GM12873 (cell line): Measurements from ENCODE around the gene ABCC10.

ENCODE experiments used
- CTCF ChIP-seq: IDR thresholded peaks from 2 replicates; pipeline ENCODE4 v1.5.1; 2012; ENCODE audit warnings: low read depth, mild to moderate bottlenecking, moderate library complexity, low read length, control low read depth; ENCODE audit not compliant: insufficient read depth; ENCODE audit errors: missing control alignments

Gene ABCC10, protein sequence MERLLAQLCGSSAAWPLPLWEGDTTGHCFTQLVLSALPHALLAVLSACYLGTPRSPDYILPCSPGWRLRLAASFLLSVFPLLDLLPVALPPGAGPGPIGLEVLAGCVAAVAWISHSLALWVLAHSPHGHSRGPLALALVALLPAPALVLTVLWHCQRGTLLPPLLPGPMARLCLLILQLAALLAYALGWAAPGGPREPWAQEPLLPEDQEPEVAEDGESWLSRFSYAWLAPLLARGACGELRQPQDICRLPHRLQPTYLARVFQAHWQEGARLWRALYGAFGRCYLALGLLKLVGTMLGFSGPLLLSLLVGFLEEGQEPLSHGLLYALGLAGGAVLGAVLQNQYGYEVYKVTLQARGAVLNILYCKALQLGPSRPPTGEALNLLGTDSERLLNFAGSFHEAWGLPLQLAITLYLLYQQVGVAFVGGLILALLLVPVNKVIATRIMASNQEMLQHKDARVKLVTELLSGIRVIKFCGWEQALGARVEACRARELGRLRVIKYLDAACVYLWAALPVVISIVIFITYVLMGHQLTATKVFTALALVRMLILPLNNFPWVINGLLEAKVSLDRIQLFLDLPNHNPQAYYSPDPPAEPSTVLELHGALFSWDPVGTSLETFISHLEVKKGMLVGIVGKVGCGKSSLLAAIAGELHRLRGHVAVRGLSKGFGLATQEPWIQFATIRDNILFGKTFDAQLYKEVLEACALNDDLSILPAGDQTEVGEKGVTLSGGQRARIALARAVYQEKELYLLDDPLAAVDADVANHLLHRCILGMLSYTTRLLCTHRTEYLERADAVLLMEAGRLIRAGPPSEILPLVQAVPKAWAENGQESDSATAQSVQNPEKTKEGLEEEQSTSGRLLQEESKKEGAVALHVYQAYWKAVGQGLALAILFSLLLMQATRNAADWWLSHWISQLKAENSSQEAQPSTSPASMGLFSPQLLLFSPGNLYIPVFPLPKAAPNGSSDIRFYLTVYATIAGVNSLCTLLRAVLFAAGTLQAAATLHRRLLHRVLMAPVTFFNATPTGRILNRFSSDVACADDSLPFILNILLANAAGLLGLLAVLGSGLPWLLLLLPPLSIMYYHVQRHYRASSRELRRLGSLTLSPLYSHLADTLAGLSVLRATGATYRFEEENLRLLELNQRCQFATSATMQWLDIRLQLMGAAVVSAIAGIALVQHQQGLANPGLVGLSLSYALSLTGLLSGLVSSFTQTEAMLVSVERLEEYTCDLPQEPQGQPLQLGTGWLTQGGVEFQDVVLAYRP (N-terminal part only)

GRCh38 chr6:43427406-43428111 lies at the start of gene ABCC10:
TSS of gene ABCC10 (plus strand) at chr6:43427541. CDS start at chr6:43427979, 438 bp downstream.
- TF ChIP-seq CTCF = peak; percentile 36

- no peak for TF ChIP-seq CTCF
These were observed 49.6 kb upstream of the ABCC10 start for GRCh38 chr6:43377710-43378229.

GRCh38 chr6:43378631-43379030 lies 48.7 kb upstream of the ABCC10 start:
- peak; percentile 17 for TF ChIP-seq CTCF

GRCh38 chr6:43383021-43383667 lies 44.2 kb upstream of the ABCC10 start:
- TF ChIP-seq CTCF = no peak

- TF ChIP-seq CTCF = peak; percentile 36
These were observed 40.8 kb upstream of the ABCC10 start for GRCh38 chr6:43386492-43386891.

DNA sequence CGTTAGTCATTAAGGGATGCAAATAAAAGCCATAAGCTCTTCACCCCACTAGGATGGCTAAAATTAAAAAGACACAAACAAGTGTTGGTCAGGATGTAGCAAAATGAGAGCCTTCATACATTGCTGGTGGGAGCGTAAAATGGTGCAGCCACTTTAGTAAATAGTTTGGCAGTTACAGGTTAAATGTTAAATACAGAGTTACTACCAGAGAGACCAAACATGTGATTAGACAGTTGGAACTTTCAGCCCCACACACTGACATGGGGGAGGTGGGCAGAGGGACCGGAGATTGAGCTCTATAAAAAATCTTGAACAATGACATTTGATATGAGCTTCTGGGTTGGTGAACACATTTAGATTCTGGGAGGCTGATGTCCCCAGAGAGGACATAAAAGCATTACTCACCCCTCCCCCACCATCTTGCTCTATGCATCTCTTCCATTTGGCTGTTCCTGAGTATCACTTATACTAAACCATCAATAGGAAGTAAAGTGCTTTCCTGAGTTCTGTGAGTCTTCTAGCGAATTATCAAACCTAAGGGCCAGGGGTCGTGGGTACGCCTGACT lies 37.5 kb upstream of the ABCC10 start:
- no peak for TF ChIP-seq CTCF
